Astrocyte (in vitro differentiated cells and primary cell): Measurements from ENCODE around the gene FLCN. TPM values are rescaled to one million over a fixed set of nuclear protein-coding genes. Genes with fewer than 3 reads are reported as not detected.

ENCODE experiments used
- DNase-seq: peaks from one replicate; pipeline ENCODE4 v3.0.0-alpha.2; 2010; ENCODE audit warnings: low read depth
- FAIRE-seq: peaks from 2 replicates; lab custom pipeline; 2011; peaks lifted over from hg19 to GRCh38; lab: Jason Lieb, UNC
- H2AFZ ChIP-seq: 2 replicates; pipeline ENCODE4 v1.6.0; 2012; ENCODE audit warnings: low read depth, low read length, inconsistent platforms
- H3K27ac ChIP-seq: 2 replicates; pipeline ENCODE4 v1.5.1; 2011; ENCODE audit warnings: low read depth, low read length, inconsistent platforms
- H3K27me3 ChIP-seq: 2 replicates; pipeline ENCODE4 v1.6.0; 2011; ENCODE audit warnings: low read length, inconsistent platforms; ENCODE audit not compliant: insufficient read depth
- H3K36me3 ChIP-seq: 2 replicates; pipeline ENCODE4 v1.5.1; 2011; ENCODE audit warnings: low read length, inconsistent platforms; ENCODE audit not compliant: insufficient read depth
- H3K4me1 ChIP-seq: 2 replicates; pipeline ENCODE4 v1.5.1; 2011; ENCODE audit warnings: low read length, inconsistent platforms; ENCODE audit not compliant: insufficient read depth
- H3K4me2 ChIP-seq: 2 replicates; pipeline ENCODE4 v1.6.0; 2012; ENCODE audit warnings: low read length, inconsistent platforms
- H3K4me3 ChIP-seq: 2 replicates; pipeline ENCODE4 v1.5.1; 2011; ENCODE audit warnings: low read depth, mild to moderate bottlenecking, low read length, inconsistent platforms; ENCODE audit not compliant: insufficient read depth
- H3K79me2 ChIP-seq: 2 replicates; pipeline ENCODE4 v1.6.0; 2012; ENCODE audit warnings: mild to moderate bottlenecking, low read length, inconsistent platforms; ENCODE audit not compliant: insufficient read depth
- H3K9ac ChIP-seq: 2 replicates; pipeline ENCODE4 v1.6.0; 2012; ENCODE audit warnings: mild to moderate bottlenecking, low read length, inconsistent platforms
- H3K9me3 ChIP-seq: 2 replicates; pipeline ENCODE4 v1.5.1; 2012; ENCODE audit warnings: low read depth, mild to moderate bottlenecking, low read length, inconsistent platforms; ENCODE audit not compliant: insufficient read depth
- H4K20me1 ChIP-seq: 2 replicates; pipeline ENCODE4 v1.6.0; 2012; ENCODE audit warnings: low read length, inconsistent platforms; ENCODE audit not compliant: insufficient read depth
- H3K27ac Mint-ChIP-seq: one replicate; pipeline ENCODE4 v1.8.0; 2021; ENCODE audit warnings: mild to moderate bottlenecking, mixed read lengths; ENCODE audit not compliant: unreplicated experiment
- H3K27me3 Mint-ChIP-seq: one replicate; pipeline ENCODE4 v1.8.0; 2021; ENCODE audit warnings: low read depth, mixed read lengths; ENCODE audit not compliant: unreplicated experiment
- H3K36me3 Mint-ChIP-seq: one replicate; pipeline ENCODE4 v1.8.0; 2021; ENCODE audit warnings: low read depth, mixed read lengths; ENCODE audit not compliant: unreplicated experiment
- H3K4me1 Mint-ChIP-seq: one replicate; pipeline ENCODE4 v1.8.0; 2021; ENCODE audit warnings: low read depth, mixed read lengths; ENCODE audit not compliant: unreplicated experiment
- H3K4me3 Mint-ChIP-seq: one replicate; pipeline ENCODE4 v1.8.0; 2021; ENCODE audit warnings: mild to moderate bottlenecking, moderate library complexity, mixed read lengths; ENCODE audit not compliant: unreplicated experiment
- H3K9me3 Mint-ChIP-seq: one replicate; pipeline ENCODE4 v1.8.0; 2021; ENCODE audit warnings: mild to moderate bottlenecking, mixed read lengths; ENCODE audit not compliant: unreplicated experiment
- EZH2 ChIP-seq: IDR thresholded peaks from 2 replicates; pipeline ENCODE4 v1.6.1; 2012; ENCODE audit warnings: mild to moderate bottlenecking, low read length, inconsistent platforms; ENCODE audit not compliant: insufficient read depth
- total RNA-seq: library from RNA; stranded (reverse); gene quantifications from 2 replicates; pipeline ENCODE4 v1.2.1, GENCODE V29; 2021
- TF ChIP-seq, protein P1 (sequence below): IDR thresholded peaks from 2 replicates; pipeline ENCODE4 v1.5.1; 2011; ENCODE audit warnings: low read depth, mild to moderate bottlenecking, inconsistent platforms, low read length, moderate library complexity; ENCODE audit not compliant: insufficient read depth

Gene FLCN
- total RNA-seq, 1 donor from 2014 or later: 40.0 TPM

DNA sequence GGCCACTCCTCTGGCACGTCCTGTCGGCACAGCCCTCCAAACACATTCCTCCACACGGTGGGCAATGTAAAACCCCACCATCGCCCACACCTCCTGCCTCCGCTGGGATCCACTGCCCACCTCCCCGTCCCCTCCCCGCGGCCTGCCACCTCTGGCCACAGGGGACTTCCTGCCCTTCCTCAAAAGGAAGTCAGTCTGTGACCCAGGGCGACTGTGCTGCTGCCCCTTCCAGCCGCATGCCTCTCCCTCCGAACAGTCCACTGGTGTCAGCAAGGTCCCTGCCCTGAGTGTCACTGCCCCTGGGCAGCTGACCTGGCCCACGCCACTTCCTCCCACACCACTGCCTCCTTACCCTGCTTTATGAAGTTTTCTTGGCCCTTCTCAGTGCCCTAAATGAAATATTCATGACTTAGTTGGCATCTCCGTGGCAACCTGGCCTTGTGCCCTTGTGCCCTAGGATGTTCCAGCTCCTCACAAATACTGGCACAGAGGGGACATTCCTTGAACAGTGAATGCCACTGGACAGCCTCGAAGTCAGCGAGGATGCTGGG lies 32.9 kb downstream of the FLCN start:
- no peak for TF ChIP-seq EZH2
- TF ChIP-seq, protein P1, sequence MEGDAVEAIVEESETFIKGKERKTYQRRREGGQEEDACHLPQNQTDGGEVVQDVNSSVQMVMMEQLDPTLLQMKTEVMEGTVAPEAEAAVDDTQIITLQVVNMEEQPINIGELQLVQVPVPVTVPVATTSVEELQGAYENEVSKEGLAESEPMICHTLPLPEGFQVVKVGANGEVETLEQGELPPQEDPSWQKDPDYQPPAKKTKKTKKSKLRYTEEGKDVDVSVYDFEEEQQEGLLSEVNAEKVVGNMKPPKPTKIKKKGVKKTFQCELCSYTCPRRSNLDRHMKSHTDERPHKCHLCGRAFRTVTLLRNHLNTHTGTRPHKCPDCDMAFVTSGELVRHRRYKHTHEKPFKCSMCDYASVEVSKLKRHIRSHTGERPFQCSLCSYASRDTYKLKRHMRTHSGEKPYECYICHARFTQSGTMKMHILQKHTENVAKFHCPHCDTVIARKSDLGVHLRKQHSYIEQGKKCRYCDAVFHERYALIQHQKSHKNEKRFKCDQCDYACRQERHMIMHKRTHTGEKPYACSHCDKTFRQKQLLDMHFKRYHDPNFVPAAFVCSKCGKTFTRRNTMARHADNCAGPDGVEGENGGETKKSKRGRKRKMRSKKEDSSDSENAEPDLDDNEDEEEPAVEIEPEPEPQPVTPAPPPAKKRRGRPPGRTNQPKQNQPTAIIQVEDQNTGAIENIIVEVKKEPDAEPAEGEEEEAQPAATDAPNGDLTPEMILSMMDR: no peak
- Histone ChIP-seq H2AFZ (no peak overlapping the region), H3K4me1 (peaks cover 22% of the 10 kb centered on the region), H3K79me2 (no peaks in the 10 kb centered on the region), H3K27me3 (no peaks in the 10 kb centered on the region), H3K4me2 (peak overlapping the region; percentile 93), H4K20me1 (peaks cover 11% of the 10 kb centered on the region), H3K4me3 (no peak overlapping the region), H3K9ac (no peak overlapping the region), H3K9me3 (no peaks in the 10 kb centered on the region), H3K27ac (no peak overlapping the region), H3K36me3 (no peaks in the 10 kb centered on the region)
- H3K27ac Mint-ChIP-seq: peak overlapping the region; percentile 62
- FAIRE-seq (no peak), DNase-seq (no peak)
- peaks cover 6% of the 10 kb centered on the region for H3K36me3 Mint-ChIP-seq
- peaks cover 13% of the 10 kb centered on the region for H3K27me3 Mint-ChIP-seq
- H3K4me1 Mint-ChIP-seq: no peaks in the 10 kb centered on the region
- H3K9me3 Mint-ChIP-seq: no peaks in the 10 kb centered on the region
- H3K4me3 Mint-ChIP-seq: no peak overlapping the region

DNA sequence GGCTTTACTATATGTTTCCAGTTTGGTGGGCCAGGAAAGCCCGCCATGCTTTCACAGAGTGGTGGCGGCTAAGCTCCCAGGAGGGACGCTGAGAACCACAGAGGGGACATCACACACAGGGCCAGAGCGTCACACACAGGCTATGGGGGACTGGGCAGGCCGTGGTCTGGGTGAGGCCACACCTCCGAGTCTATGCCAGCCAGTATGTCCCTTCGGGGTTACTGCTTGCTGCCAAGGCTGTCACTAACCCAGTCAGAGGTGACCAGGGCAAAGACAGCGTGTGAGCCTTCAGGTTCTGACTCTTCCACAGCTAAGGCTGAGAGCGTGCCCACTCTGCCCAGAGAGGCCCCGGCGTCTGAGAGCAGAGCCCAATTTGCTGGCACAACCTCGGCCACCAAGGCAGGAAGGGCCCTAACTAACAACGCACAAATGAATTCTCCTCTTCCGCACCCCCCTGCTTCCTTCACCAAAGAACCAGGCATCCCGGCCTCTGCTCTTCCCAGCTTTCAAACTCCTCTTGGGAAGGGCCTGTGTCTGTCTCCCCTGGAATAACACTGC lies 33.7 kb downstream of the FLCN start:
- Histone ChIP-seq H4K20me1 (peaks cover 11% of the 10 kb centered on the region), H3K36me3 (no peaks in the 10 kb centered on the region), H3K4me2 (no peak overlapping the region), H3K79me2 (no peaks in the 10 kb centered on the region), H3K9ac (no peak overlapping the region), H3K4me3 (no peak overlapping the region), H3K9me3 (no peaks in the 10 kb centered on the region), H3K27me3 (no peaks in the 10 kb centered on the region), H3K4me1 (peaks cover 22% of the 10 kb centered on the region), H2AFZ (no peak overlapping the region), H3K27ac (no peak overlapping the region)
- peaks cover 6% of the 10 kb centered on the region for H3K36me3 Mint-ChIP-seq
- H3K4me3 Mint-ChIP-seq: no peak overlapping the region
- no peak overlapping the region for H3K27ac Mint-ChIP-seq
- TF ChIP-seq, protein P1: no peak
- no peak for TF ChIP-seq EZH2
- peaks cover 13% of the 10 kb centered on the region for H3K27me3 Mint-ChIP-seq
- no peak for DNase-seq
- H3K4me1 Mint-ChIP-seq: no peaks in the 10 kb centered on the region
- no peak for FAIRE-seq
- H3K9me3 Mint-ChIP-seq: no peaks in the 10 kb centered on the region

DNA sequence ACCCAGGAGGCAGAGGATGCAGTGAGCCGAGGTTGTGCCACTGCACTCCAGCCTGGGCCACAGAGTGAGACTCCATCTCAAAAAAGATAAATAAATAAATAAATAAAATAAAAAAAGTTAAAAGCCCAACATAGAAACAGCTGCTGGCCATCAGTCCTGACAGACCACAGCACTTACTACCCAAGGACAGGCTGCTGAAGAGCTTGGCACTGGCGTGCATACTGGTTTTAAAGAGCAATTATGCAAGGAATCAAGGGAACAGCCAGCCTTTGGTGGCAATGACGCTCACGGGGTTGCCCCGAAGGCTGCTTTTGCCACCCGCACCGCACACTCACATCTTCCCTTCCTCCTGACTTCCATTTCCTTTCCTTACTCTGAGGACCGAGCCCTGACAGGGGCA lies 35.1 kb downstream of the FLCN start:
- H3K4me2 ChIP-seq: no peak overlapping the region
- peaks cover 7% of the 10 kb centered on the region for H3K4me1 Mint-ChIP-seq
- TF ChIP-seq, protein P1: no peak
- TF ChIP-seq EZH2: no peak
- no peak for FAIRE-seq
- no peak overlapping the region for H3K4me3 ChIP-seq
- no peak overlapping the region for H3K27ac ChIP-seq
- peaks cover 14% of the 10 kb centered on the region for H3K27me3 Mint-ChIP-seq
- H3K27me3 ChIP-seq: no peaks in the 10 kb centered on the region
- no peak overlapping the region for H3K4me3 Mint-ChIP-seq
- peaks cover 11% of the 10 kb centered on the region for H4K20me1 ChIP-seq
- H3K9me3 ChIP-seq: no peaks in the 10 kb centered on the region
- DNase-seq: no peak
- no peak overlapping the region for H3K9ac ChIP-seq
- no peaks in the 10 kb centered on the region for H3K79me2 ChIP-seq
- peaks cover 22% of the 10 kb centered on the region for H3K4me1 ChIP-seq
- H3K27ac Mint-ChIP-seq: no peak overlapping the region
- no peaks in the 10 kb centered on the region for H3K9me3 Mint-ChIP-seq
- peaks cover 6% of the 10 kb centered on the region for H3K36me3 Mint-ChIP-seq
- H3K36me3 ChIP-seq: no peaks in the 10 kb centered on the region
- no peak overlapping the region for H2AFZ ChIP-seq
